ENCODE measurements around the gene DISC1. TPM values are rescaled to one million over a fixed set of nuclear protein-coding genes. Genes with fewer than 3 reads are reported as not detected.

The DISC1 gene
- polyA plus RNA-seq, 1 donor from 2014 or later = 0.84 TPM

DNA sequence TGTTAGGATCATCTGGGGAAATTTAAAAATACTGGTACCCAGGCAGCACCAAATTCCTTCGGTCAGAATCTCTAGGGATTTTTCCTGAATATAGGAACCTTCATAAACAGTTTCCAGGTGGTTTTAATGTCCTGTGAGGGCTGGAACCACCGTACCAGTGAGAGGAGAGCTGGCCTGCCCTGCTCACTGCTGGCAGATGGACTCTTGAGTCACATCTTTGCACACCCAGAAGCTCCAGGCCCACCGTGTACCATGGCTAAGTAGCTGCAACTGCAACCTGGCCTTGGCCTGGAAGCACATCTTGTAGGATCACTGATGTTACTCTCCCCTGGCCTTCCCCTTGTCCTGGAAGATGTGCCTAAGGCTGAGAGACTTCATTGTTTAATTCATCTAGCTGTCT lies 181.5 kb downstream of the DISC1 start:
- no peaks in the 10 kb centered on the region for H3K27me3 ChIP-seq (ENCODE audit: insufficient read depth, low read depth, low read length)
- H3K79me2 ChIP-seq (replicated peaks; ENCODE audit: insufficient read depth, low read length) = no peaks in the 10 kb centered on the region
- no peak overlapping the region for H3K4me2 ChIP-seq (ENCODE audit: low read length)
- H3K27ac ChIP-seq (ENCODE audit: low read length) = no peak overlapping the region
- no peaks in the 10 kb centered on the region for H3K36me3 ChIP-seq (ENCODE audit: insufficient read depth, low read length)
- H3F3A ChIP-seq (ENCODE audit: insufficient read depth, low read length, poor library complexity, severe bottlenecking) = no peaks in the 10 kb centered on the region
- TF ChIP-seq SMC3 (conservative IDR thresholded peaks at IDR 0.05; ENCODE audit: poor library complexity) (no peak), EP300 (conservative IDR thresholded peaks at IDR 0.05; ENCODE audit: poor library complexity, severe bottlenecking) (no peak), MXI1 (conservative IDR thresholded peaks at IDR 0.05; ENCODE audit: poor library complexity, severe bottlenecking) (no peak), RAD21 (conservative IDR thresholded peaks at IDR 0.05) (no peak), EZH2 (IDR thresholded peaks at IDR 0.05; ENCODE audit: borderline replicate concordance, insufficient read depth, low read length, poor library complexity, severe bottlenecking) (no peak), TAF1 (IDR thresholded peaks at IDR 0.05; ENCODE audit: low read depth) (no peak)
- TF ChIP-seq, protein P1, sequence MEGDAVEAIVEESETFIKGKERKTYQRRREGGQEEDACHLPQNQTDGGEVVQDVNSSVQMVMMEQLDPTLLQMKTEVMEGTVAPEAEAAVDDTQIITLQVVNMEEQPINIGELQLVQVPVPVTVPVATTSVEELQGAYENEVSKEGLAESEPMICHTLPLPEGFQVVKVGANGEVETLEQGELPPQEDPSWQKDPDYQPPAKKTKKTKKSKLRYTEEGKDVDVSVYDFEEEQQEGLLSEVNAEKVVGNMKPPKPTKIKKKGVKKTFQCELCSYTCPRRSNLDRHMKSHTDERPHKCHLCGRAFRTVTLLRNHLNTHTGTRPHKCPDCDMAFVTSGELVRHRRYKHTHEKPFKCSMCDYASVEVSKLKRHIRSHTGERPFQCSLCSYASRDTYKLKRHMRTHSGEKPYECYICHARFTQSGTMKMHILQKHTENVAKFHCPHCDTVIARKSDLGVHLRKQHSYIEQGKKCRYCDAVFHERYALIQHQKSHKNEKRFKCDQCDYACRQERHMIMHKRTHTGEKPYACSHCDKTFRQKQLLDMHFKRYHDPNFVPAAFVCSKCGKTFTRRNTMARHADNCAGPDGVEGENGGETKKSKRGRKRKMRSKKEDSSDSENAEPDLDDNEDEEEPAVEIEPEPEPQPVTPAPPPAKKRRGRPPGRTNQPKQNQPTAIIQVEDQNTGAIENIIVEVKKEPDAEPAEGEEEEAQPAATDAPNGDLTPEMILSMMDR (IDR thresholded peaks at IDR 0.05; ENCODE audit: poor library complexity, severe bottlenecking) = no peak
- H3K9me3 ChIP-seq (ENCODE audit: low read length) = no peaks in the 10 kb centered on the region
- H3K4me3 ChIP-seq (ENCODE audit: low read length) = no peak overlapping the region
- H3K9ac ChIP-seq (ENCODE audit: low read length) = no peak overlapping the region
- no peaks in the 10 kb centered on the region for H4K20me1 ChIP-seq (ENCODE audit: insufficient read depth)
- no peak overlapping the region for H2AFZ ChIP-seq (ENCODE audit: low read depth, low read length)
- no peaks in the 10 kb centered on the region for H3K9me2 ChIP-seq (ENCODE audit: insufficient read depth, low read length)

DNA sequence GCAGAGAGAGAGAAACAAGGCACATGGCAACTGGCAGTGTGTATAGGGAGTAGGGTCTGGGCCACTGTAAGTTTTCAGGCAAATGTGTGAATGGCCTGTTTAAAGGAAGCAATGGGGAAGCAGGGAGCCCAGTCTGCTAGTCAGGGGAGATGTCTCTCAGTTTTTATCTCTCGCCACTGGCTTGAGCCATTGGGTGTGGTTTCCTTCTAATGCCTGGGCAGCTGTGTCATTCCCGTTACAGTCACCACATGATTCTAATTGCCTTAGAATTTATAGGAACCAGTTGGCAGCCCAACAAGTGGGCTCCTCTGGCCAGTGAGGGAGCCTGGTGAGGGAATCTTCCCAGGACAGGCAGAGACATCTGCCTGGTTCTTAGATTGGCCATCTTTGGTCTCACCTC lies 182.4 kb downstream of the DISC1 start:
- H3K9me3 ChIP-seq (ENCODE audit: low read length) = no peaks in the 10 kb centered on the region
- no peaks in the 10 kb centered on the region for H3K27me3 ChIP-seq (ENCODE audit: insufficient read depth, low read depth, low read length)
- H4K20me1 ChIP-seq (ENCODE audit: insufficient read depth) = no peaks in the 10 kb centered on the region
- no peak for TF ChIP-seq MXI1 (conservative IDR thresholded peaks at IDR 0.05; ENCODE audit: poor library complexity, severe bottlenecking)
- TF ChIP-seq POLR2AphosphoS5 (IDR thresholded peaks at IDR 0.05) = no peak
- TF ChIP-seq TAF1 (IDR thresholded peaks at IDR 0.05; ENCODE audit: low read depth) = no peak
- TF ChIP-seq EP300 (conservative IDR thresholded peaks at IDR 0.05; ENCODE audit: poor library complexity, severe bottlenecking) = no peak
- no peak for TF ChIP-seq EZH2 (IDR thresholded peaks at IDR 0.05; ENCODE audit: borderline replicate concordance, insufficient read depth, low read length, poor library complexity, severe bottlenecking)
- TF ChIP-seq, protein P2, sequence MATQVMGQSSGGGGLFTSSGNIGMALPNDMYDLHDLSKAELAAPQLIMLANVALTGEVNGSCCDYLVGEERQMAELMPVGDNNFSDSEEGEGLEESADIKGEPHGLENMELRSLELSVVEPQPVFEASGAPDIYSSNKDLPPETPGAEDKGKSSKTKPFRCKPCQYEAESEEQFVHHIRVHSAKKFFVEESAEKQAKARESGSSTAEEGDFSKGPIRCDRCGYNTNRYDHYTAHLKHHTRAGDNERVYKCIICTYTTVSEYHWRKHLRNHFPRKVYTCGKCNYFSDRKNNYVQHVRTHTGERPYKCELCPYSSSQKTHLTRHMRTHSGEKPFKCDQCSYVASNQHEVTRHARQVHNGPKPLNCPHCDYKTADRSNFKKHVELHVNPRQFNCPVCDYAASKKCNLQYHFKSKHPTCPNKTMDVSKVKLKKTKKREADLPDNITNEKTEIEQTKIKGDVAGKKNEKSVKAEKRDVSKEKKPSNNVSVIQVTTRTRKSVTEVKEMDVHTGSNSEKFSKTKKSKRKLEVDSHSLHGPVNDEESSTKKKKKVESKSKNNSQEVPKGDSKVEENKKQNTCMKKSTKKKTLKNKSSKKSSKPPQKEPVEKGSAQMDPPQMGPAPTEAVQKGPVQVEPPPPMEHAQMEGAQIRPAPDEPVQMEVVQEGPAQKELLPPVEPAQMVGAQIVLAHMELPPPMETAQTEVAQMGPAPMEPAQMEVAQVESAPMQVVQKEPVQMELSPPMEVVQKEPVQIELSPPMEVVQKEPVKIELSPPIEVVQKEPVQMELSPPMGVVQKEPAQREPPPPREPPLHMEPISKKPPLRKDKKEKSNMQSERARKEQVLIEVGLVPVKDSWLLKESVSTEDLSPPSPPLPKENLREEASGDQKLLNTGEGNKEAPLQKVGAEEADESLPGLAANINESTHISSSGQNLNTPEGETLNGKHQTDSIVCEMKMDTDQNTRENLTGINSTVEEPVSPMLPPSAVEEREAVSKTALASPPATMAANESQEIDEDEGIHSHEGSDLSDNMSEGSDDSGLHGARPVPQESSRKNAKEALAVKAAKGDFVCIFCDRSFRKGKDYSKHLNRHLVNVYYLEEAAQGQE (IDR thresholded peaks at IDR 0.05; ENCODE audit: borderline replicate concordance) = no peak
- no peak for TF ChIP-seq SMC3 (conservative IDR thresholded peaks at IDR 0.05; ENCODE audit: poor library complexity)
- no peak for TF ChIP-seq RAD21 (conservative IDR thresholded peaks at IDR 0.05)
- TF ChIP-seq, protein P1 (IDR thresholded peaks at IDR 0.05; ENCODE audit: poor library complexity, severe bottlenecking) = no peak
- H3K79me2 ChIP-seq (replicated peaks; ENCODE audit: insufficient read depth, low read length) = no peaks in the 10 kb centered on the region
- H3K9ac ChIP-seq (ENCODE audit: low read length) = no peak overlapping the region
- H3K4me3 ChIP-seq (ENCODE audit: low read length) = no peak overlapping the region
- no peak overlapping the region for H2AFZ ChIP-seq (ENCODE audit: low read depth, low read length)
- no peaks in the 10 kb centered on the region for H3K9me2 ChIP-seq (ENCODE audit: insufficient read depth, low read length)
- no peak overlapping the region for H3K27ac ChIP-seq (ENCODE audit: low read length)
- H3K4me2 ChIP-seq (ENCODE audit: low read length) = no peak overlapping the region
- H3K36me3 ChIP-seq (ENCODE audit: insufficient read depth, low read length) = no peaks in the 10 kb centered on the region
- H3F3A ChIP-seq (ENCODE audit: insufficient read depth, low read length, poor library complexity, severe bottlenecking) = no peaks in the 10 kb centered on the region

All from neural cell (in vitro differentiated cells).